OCI-LY7 (cell line): ENCODE data around the gene DOCK4. TPM values are rescaled to one million over a fixed set of nuclear protein-coding genes. Genes with fewer than 3 reads are reported as not detected.

Source experiments
- BruUV-seq: library from RNA; stranded (reverse); fragments of 400-500 nt; replicated peaks from 2 replicates; lab custom pipeline; 2021; lab: Mats Ljungman, UMichigan
- CTCF ChIA-PET: fragments of 300-600 bp; sonication (Branson Sonifier 250); formaldehyde crosslinking; loops from one replicate; lab custom pipeline; 2022; ENCODE audit warnings: antibody characterized with exemption; ENCODE audit not compliant: unreplicated experiment; lab: Charles Lee
- POLR2A ChIA-PET: fragments of 300-600 bp; sonication (Branson Sonifier 250); formaldehyde crosslinking; loops from one replicate; lab custom pipeline; 2022; ENCODE audit warnings: antibody characterized with exemption; lab: Charles Lee
- DNase-seq: peaks from one replicate; pipeline ENCODE4 v3.0.0-alpha.2; 2015; ENCODE audit warnings: low spot score
- H2AFZ ChIP-seq: fragments of 200-600 bp; sonication (generic), shearing (Covaris generic); 2 replicates; pipeline ENCODE4 v1.6.1; 2014; ENCODE audit warnings: mild to moderate bottlenecking, antibody characterized with exemption, low read length, moderate library complexity
- H3K27ac ChIP-seq: fragments of 200-600 bp; sonication (generic); 2 replicates; pipeline ENCODE4 v1.5.1; 2014; ENCODE audit warnings: mixed run types, low read depth, mild to moderate bottlenecking, moderate library complexity, low read length, inconsistent platforms; ENCODE audit not compliant: poor library complexity, severe bottlenecking
- H3K36me3 ChIP-seq: fragments of 200-600 bp; sonication (generic); 2 replicates; pipeline ENCODE4 v1.6.1; 2014; ENCODE audit warnings: mild to moderate bottlenecking, antibody characterized with exemption, low read length, moderate library complexity, mixed read lengths; ENCODE audit not compliant: insufficient read depth
- H3K4me1 ChIP-seq: fragments of 200-600 bp; sonication (generic); 2 replicates; pipeline ENCODE4 v1.5.1; 2014; ENCODE audit warnings: mild to moderate bottlenecking, low read length; ENCODE audit not compliant: insufficient read depth, poor library complexity, severe bottlenecking
- H3K4me2 ChIP-seq: fragments of 200-600 bp; sonication (generic); 2 replicates; pipeline ENCODE4 v1.6.1; 2014; ENCODE audit warnings: mild to moderate bottlenecking, low read length
- H3K4me3 ChIP-seq: fragments of 200-600 bp; sonication (generic); 2 replicates; pipeline ENCODE4 v1.5.1; 2014; ENCODE audit warnings: mild to moderate bottlenecking, low read depth, low read length; ENCODE audit not compliant: poor library complexity, severe bottlenecking
- H3K79me2 ChIP-seq: fragments of 200-600 bp; sonication (generic); 2 replicates; pipeline ENCODE4 v1.6.1; 2016; ENCODE audit warnings: low read depth, mild to moderate bottlenecking, low read length, moderate library complexity, mixed read lengths; ENCODE audit not compliant: insufficient read depth
- H3K9me2 ChIP-seq: fragments of 200-600 bp; sonication (generic); 2 replicates; pipeline ENCODE4 v1.6.1; 2016; ENCODE audit warnings: mild to moderate bottlenecking, low read length, mixed read lengths; ENCODE audit not compliant: insufficient read depth
- H3K9me3 ChIP-seq: fragments of 200-600 bp; sonication (generic); 2 replicates; pipeline ENCODE4 v1.6.1; 2014; ENCODE audit warnings: mild to moderate bottlenecking, mixed run types, low read length, mixed read lengths
- H4K20me1 ChIP-seq: fragments of 200-600 bp; sonication (generic); 2 replicates; pipeline ENCODE4 v1.6.1; 2014; ENCODE audit warnings: mild to moderate bottlenecking, antibody characterized with exemption, low read length, moderate library complexity, mixed read lengths; ENCODE audit not compliant: insufficient read depth
- CTCF ChIP-seq: fragments of 200-600 bp; sonication (generic); conservative IDR thresholded peaks from 2 replicates; pipeline ENCODE4 v1.5.1; 2014; ENCODE audit warnings: mild to moderate bottlenecking, antibody characterized with exemption, low read length, moderate library complexity, mixed read lengths
- EZH2phosphoT487 ChIP-seq: fragments of 200-600 bp; sonication (generic); IDR thresholded peaks from 2 replicates; pipeline ENCODE4 v1.6.1; 2018; ENCODE audit warnings: low read depth, borderline replicate concordance, mild to moderate bottlenecking, mixed run types, antibody characterized with exemption, low read length, moderate library complexity, mixed read lengths
- intact Hi-C: fragments of 100-400 bp; cut with micrococcal nuclease; formaldehyde crosslinking; loops from one replicate; pipeline ENCODE4 v1.10.0; 2022; ENCODE audit not compliant: unreplicated experiment
- total RNA-seq, 2 experiments: library from RNA; depleted of rRNA in 1 of 2; stranded (reverse); fragments of >200 nt in 1 of 2; shearing (Covaris generic) in 1 of 2; gene quantifications; 2 replicates each; pipeline ENCODE4 v1.2.3, GENCODE V29; 2014 to 2022

Gene DOCK4
- total RNA-seq, 2 experiments from 2014 or later: 0.91 to 4.9 TPM

- ChIA-PET POLR2A (interaction anchor here (0.5 to 0.7 kb wide), 3 partner anchors 14 to 1051 kb away, joined by 3 to 4 read pairs (median 3); no protein-coding TSS in a partner anchor), CTCF (no interaction called here)
- no peak for DNase-seq
- BruUV-seq: no TSS peak
- no peaks in the 10 kb centered on the region for H4K20me1 ChIP-seq
- H3K9me3 ChIP-seq: no peaks in the 10 kb centered on the region
- intact Hi-C loops: no loop called here
- no peaks in the 10 kb centered on the region for H3K4me1 ChIP-seq
- H3K9me2 ChIP-seq: no peaks in the 10 kb centered on the region
- H2AFZ ChIP-seq: no peak overlapping the region
- TF ChIP-seq EZH2phosphoT487 (no peak), CTCF (no peak)
- H3K27ac ChIP-seq: no peak overlapping the region
- no peaks in the 10 kb centered on the region for H3K79me2 ChIP-seq
- H3K36me3 ChIP-seq: no peaks in the 10 kb centered on the region
- no peak overlapping the region for H3K4me2 ChIP-seq
- H3K4me3 ChIP-seq: no peak overlapping the region
Measured at GRCh38 chr7:112105584-112106530, 100.3 kb downstream of the DOCK4 start.

DNA sequence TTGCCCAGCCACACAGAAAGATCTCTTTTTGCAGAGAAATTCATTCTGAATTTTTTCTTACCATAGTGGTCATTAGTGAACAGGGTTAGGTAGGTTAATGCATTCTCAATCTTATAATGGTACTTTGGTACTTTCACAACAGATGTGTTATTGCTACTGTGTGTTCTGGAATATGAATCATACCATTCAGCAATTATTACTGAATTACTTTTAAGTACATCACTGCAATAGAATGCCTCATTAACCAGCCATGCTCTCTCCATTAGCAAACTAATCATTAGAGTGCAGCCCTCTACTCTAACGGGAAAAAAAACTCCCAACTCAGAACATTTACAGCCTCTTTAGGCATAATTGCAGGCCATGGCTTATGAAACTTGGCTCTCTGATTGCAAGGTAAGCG, 102.1 kb downstream of the DOCK4 start:
- H3K27ac ChIP-seq: no peak overlapping the region
- H3K9me2 ChIP-seq: no peaks in the 10 kb centered on the region
- H4K20me1 ChIP-seq: no peaks in the 10 kb centered on the region
- POLR2A ChIA-PET: no interaction called here
- no peaks in the 10 kb centered on the region for H3K79me2 ChIP-seq
- no peak overlapping the region for H3K4me2 ChIP-seq
- DNase-seq: no peak
- H3K4me3 ChIP-seq: no peak overlapping the region
- no peaks in the 10 kb centered on the region for H3K36me3 ChIP-seq
- CTCF ChIA-PET: no interaction called here
- H3K4me1 ChIP-seq: no peaks in the 10 kb centered on the region
- no peaks in the 10 kb centered on the region for H3K9me3 ChIP-seq
- intact Hi-C loops: no loop called here
- TF ChIP-seq CTCF (no peak), EZH2phosphoT487 (no peak)
- no TSS peak for BruUV-seq
- no peak overlapping the region for H2AFZ ChIP-seq

GRCh38 chr7:112103246-112103645, 103.0 kb downstream of the DOCK4 start:
- Histone ChIP-seq H3K4me2 (no peak overlapping the region), H3K36me3 (no peaks in the 10 kb centered on the region), H3K4me3 (no peak overlapping the region), H2AFZ (no peak overlapping the region), H3K27ac (no peak overlapping the region), H3K4me1 (no peaks in the 10 kb centered on the region), H3K79me2 (no peaks in the 10 kb centered on the region), H4K20me1 (no peaks in the 10 kb centered on the region), H3K9me2 (no peaks in the 10 kb centered on the region), H3K9me3 (no peaks in the 10 kb centered on the region)
- BruUV-seq: no TSS peak
- intact Hi-C loops: no loop called here
- CTCF ChIA-PET: no interaction called here
- DNase-seq: no peak
- TF ChIP-seq CTCF: no peak
- TF ChIP-seq EZH2phosphoT487: no peak
- POLR2A ChIA-PET: no interaction called here
